SK-N-SH (cell line): Measurements from ENCODE around the gene TSPAN14.

Experiments
- CHD2 ChIP-seq: fragments of 150-350 bp; IDR thresholded peaks from 2 replicates; pipeline ENCODE4 v1.6.1; 2018; ENCODE audit warnings: low read length; ENCODE audit not compliant: partially characterized antibody
- CTCF ChIP-seq: fragments of 200-600 bp; sonication (generic); IDR thresholded peaks from 2 replicates; pipeline ENCODE4 v1.6.1; 2017; ENCODE audit warnings: antibody characterized with exemption, mild to moderate bottlenecking, moderate library complexity
- EP300 ChIP-seq, 2 experiments: IDR thresholded peaks; 2 replicates each; pipeline versions ENCODE4 v1.4.0 to v1.6.1; 2012; ENCODE audit warnings: borderline replicate concordance in 1 of 2, low read depth in 1 of 2, low read length in 1 of 2
- EZH2phosphoT487 ChIP-seq: fragments of 200-600 bp; sonication (generic); IDR thresholded peaks from 2 replicates; pipeline ENCODE4 v1.6.1; 2017; ENCODE audit warnings: low read depth, mixed run types, mild to moderate bottlenecking, antibody characterized with exemption, moderate library complexity, borderline replicate concordance
- FOXM1 ChIP-seq: IDR thresholded peaks from 2 replicates; pipeline ENCODE4 v1.4.0; 2012; ENCODE audit warnings: low read depth, mild to moderate bottlenecking
- JUND ChIP-seq: IDR thresholded peaks from 2 replicates; pipeline ENCODE4 v1.4.0; 2012
- MAX ChIP-seq: IDR thresholded peaks from 2 replicates; pipeline ENCODE4 v1.4.0; 2012; ENCODE audit warnings: low read depth
- NFIC ChIP-seq: IDR thresholded peaks from 2 replicates; pipeline ENCODE4 v1.4.0; 2012; ENCODE audit warnings: borderline replicate concordance
- PBX3 ChIP-seq: IDR thresholded peaks from 2 replicates; pipeline ENCODE4; 2012
- POLR2AphosphoS5 ChIP-seq: IDR thresholded peaks from 2 replicates; pipeline ENCODE4 v1.6.1; 2012; ENCODE audit warnings: low read depth, low read length
- RAD21 ChIP-seq: IDR thresholded peaks from 2 replicates; pipeline ENCODE4 v1.6.1; 2012; ENCODE audit warnings: mild to moderate bottlenecking, low read length
- RXRA ChIP-seq: IDR thresholded peaks from 2 replicates; pipeline ENCODE4 v1.4.0; 2012; ENCODE audit warnings: low read depth, mild to moderate bottlenecking, borderline replicate concordance
- USF2 ChIP-seq: fragments of 150-350 bp; IDR thresholded peaks from 2 replicates; pipeline ENCODE4 v1.6.1; 2017; ENCODE audit warnings: antibody characterized with exemption, low read length, low read depth, borderline replicate concordance

- TF ChIP-seq PBX3 (no peak), MAX (no peak), CTCF (no peak), JUND (no peak), CHD2 (no peak), EP300 (IDR thresholded peaks at IDR 0.05; ENCODE audit: borderline replicate concordance in 1 of 2, low read depth in 1 of 2, low read length in 1 of 2) (no peak), USF2 (no peak), POLR2AphosphoS5 (no peak), EZH2phosphoT487 (no peak), RAD21 (no peak), RXRA (no peak), NFIC (no peak), FOXM1 (no peak)
Measured at GRCh38 chr10:80421050-80421706, 32.9 kb upstream of the TSPAN14 start.
